Activated CD4-positive, alpha-beta T cell treated with anti-CD3 and anti-CD28 coated beads for 24 hours (primary cell): Measurements from ENCODE around the gene VRTN.
"Not testable (repeated sequence)": the region's sequence is repeated elsewhere in the genome, so short reads cannot be mapped to it uniquely, and the experiment has no call there.

ENCODE experiments used
- DNase-seq, 2 donors: peaks; one replicate each; pipeline ENCODE4 v3.0.0-alpha.2; 2020; ENCODE audit warnings: low read depth in 2 of 2

VRTN gene, protein sequence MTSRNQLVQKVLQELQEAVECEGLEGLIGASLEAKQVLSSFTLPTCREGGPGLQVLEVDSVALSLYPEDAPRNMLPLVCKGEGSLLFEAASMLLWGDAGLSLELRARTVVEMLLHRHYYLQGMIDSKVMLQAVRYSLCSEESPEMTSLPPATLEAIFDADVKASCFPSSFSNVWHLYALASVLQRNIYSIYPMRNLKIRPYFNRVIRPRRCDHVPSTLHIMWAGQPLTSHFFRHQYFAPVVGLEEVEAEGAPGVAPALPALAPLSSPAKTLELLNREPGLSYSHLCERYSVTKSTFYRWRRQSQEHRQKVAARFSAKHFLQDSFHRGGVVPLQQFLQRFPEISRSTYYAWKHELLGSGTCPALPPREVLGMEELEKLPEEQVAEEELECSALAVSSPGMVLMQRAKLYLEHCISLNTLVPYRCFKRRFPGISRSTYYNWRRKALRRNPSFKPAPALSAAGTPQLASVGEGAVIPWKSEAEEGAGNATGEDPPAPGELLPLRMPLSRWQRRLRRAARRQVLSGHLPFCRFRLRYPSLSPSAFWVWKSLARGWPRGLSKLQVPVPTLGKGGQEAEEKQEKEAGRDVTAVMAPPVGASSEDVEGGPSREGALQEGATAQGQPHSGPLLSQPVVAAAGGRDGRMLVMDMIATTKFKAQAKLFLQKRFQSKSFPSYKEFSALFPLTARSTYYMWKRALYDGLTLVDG

DNA sequence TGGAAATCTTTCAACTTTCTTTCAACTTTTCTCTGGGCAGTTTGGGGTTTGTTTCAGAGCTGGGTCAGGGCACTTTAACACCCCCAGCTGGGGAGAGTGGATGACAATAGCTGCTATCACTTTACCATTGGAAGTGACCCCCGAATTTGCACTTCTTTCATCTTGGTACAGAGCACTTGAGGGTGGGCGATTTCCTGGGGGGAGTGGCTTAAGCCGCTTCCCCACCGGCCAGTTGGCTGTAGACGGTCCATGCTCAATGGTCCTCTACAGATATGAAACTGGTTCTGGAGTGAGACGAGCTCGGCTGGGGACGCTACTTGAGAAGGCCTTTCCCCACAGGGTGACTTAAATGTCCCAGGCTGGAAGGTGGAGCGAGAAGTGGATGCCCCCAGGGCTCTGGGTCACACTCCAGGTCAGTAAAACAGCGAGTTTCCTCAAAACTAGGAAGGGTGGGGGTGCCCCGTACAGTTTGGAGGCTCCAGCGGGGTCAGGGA, at the start of gene VRTN:
Gene VRTN (plus strand): TSS at position 231 of the 494 bp plus-strand sequence. CDS start 8,313 bp downstream, outside the sequence.
- no peak for DNase-seq

DNA sequence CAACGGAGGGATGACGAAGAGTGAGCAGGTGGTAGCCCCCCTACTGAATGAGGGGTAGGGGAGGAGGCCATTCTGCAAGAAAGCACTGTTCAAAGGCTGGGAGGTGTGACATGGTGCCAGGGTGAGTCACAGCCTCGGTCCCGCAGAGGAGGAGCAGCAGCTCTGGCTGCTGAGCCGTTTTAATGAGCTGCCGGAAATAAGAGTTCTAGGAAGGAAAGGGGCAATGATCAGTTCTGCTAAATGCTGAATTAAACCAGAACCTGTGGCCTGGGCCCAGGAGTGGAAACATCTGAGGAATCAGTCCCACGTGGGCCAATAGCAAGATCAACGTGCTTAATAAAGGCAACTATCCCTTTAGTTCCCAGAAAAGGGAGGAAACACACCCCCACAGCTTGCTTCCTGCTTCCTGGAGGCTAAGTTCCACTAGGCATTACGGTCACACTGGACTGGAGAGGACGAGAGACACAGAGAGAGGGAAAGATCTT, 49.2 kb upstream of the VRTN start:
- no peak for DNase-seq

DNA sequence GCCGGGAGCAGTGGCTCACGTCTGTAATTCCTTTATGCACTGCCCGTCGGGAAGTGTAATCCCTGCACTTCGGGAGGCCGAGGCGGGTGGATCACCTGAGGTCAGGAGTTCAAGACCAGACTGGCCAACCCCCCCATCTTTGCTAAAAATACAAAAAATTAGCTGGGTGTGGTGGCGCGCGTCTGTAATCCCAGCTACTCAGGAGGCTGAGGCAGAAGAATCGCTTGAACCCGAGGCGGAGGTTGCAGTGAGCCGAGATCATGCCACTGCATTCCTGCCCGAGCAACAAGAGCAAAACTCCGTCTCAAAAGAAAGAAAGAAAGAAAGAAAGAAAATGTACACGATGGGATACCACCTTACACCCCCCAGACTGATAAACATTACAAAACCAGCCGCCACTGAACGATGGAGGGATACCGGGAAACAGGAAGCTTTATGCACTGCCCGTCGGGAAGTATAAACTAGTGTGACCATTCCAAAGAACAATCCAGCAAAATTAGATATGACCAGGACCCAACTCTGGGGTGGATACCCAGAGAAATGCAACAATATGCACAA, 46.6 kb upstream of the VRTN start:
- DNase-seq, result no peak

DNA sequence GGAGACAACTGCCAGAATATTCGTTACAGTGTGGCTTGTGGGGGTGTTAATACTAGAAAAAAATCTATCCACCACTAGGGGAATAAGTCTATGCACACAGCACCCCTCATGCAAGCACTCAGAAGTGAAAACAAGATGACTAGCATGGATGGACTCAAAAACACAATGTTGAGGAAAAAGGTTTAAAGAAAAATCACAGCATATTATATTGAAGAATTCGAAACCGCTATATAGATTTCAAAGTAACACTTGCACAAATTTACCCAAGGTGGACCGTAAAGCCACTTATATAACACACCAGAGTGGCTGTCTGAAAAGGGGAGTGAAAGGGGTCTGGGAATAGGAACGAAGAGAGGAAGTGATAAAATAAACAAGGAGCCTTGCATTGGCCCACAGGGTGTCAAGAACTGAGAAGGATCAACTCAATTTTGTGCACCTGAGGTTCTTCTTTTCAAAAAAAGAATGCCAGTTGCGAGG, 46.1 kb upstream of the VRTN start:
- no peak for DNase-seq

DNA sequence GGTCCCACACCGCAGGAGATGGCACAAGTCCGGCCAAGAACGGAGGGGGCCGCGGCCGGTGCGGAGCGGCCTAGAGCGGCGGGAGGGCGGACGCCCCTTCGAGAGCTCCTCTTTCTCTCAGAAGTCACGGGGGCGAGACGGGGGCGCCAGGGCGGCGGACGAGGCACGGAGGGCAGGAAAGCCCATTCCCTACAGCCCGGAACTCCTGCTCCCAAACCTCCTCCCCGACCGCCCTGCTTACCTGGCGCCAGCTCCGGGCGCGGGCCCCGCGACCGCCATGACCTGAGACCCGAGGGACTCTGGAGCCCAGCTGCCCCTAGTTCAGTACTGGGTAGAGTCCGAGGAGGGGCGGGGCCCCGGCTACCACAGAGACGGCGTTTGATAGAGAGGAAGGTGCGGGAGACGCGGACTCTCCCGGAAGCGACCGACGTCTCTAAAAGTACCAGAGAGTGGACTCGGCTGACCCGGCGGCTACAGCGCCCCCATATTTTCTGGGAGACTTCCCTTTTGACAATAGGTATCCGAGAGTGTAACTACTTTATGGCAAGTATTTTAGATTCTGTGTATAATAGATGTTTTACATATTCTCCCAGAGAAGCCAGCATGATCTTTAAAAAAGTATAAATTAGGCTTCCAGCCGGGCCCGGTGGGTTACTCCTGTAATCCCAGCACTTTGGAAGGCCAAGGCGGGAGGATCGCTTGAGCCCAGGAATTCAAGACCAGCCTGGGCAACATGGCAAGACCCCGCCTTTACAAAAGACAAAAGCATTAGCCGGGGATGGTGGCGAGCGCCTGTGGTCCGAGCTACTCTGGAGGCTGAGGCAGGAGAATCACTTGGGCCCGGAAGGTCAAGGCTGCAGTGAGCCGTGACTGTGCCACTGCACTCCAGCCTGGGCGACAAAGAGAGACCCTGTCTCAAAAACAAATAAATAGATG, 45.4 kb upstream of the VRTN start, which contains the start of gene ABCD4:
Gene ABCD4 (minus strand): TSS at position 301 of the 936 bp plus-strand sequence. CDS start 22 bp downstream, at position 279.
- peak; percentile 80 to 82 for DNase-seq

- no peak for DNase-seq
Observed at GRCh38 chr14:74308695-74309094, 39.6 kb upstream of the VRTN start.

- DNase-seq, result no peak
Observed at GRCh38 chr14:74309125-74310022, 38.9 kb upstream of the VRTN start.

- DNase-seq, result no peak
Observed at GRCh38 chr14:74312161-74312560, 36.1 kb upstream of the VRTN start.

DNA sequence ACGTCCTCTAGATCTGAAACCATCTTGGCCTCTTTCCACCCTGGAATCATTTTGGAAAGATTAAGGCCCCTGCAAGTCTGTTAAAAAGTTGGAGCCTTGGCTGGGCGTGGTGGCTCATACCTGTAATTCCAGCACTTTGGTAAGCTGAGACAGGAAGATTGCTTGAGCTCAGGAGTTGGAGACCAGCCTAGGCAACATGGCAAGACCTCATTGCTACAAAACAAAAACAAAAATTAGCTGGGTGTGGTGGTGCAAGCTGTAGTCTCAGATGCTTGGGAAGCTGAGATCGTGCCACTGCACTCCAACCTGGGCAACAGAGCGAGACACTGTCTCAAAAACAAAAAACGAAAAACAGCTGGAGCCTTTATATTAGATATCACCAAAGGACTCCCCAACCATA, 34.7 kb upstream of the VRTN start:
- no peak for DNase-seq

GRCh38 chr14:74314576-74314975, 33.7 kb upstream of the VRTN start:
- DNase-seq, result no peak

- DNase-seq, result no peak
Observed at GRCh38 chr14:74324931-74325361, 23.3 kb upstream of the VRTN start.

GRCh38 chr14:74325446-74325845, 22.8 kb upstream of the VRTN start:
- DNase-seq, result no peak

GRCh38 chr14:74326369-74327152, 21.7 kb upstream of the VRTN start:
- no peak for DNase-seq

DNA sequence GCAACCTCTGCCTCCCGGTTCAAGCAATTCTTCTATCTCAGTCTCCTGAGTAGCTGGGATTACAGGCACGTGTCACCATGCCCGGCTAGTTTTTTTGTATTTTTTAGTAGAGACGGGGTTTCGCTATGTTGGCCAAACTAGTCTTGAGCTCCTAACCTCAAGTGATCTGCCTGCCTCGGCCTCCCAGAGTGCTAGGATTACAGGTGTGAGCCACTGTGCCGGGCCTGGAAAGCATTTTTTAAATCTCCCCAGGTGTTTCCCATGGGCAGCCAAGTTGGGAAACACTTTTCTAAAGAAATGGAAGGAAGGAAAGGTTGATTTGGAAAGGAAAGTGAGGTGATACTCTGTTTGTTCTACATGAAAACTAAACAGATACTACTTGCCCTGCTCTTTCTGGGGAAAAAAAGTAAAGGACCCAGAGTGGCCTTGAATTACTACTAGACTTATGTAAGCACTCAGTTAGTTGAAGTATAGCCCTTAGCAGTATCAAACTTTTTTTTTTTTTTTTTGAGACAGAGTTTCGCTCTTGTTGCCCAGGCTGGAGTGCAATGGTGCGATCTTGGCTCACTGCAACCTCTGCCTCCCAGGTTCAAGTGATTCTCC, 18.2 kb upstream of the VRTN start:
- DNase-seq, result not testable (repeated sequence)

DNA sequence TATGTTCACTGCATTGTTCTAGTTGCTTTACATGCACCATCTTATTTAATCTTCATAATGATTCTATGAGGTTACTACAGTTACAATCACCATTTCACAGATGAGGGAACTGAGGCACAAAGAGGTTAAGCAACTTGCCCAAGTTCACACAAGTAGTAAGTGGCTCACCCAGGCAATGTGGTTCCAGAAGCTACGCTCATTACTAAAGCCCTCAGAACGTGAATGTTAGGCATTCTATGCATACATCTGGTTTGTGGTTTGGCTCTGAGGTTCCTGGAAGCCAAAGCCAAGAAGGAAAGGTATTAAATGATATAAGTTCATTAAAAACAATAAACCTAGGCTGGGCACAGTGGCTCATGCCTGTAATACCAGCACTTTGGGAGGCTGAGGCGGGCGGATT, 14.4 kb upstream of the VRTN start:
- DNase-seq, result no peak

DNA sequence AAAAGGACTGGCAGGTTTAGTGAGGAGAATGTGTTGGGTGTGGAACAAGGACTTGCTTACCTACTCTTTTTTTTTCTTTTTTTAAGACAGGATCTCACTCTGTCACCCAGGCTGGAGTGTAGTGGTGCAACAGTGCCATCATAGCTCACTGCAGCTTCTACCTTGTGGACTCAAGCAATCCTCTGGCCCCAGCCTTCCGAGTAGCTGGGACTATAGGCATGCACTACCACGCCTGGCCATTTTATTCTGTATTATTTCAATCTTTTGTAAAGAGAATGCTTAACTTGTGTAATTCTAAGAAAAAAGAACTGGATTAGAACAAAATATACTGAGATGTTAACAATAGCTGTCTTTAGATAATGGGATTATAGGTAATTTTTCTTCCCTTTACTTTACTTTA, 1.9 kb upstream of the VRTN start:
- DNase-seq, result no peak

GRCh38 chr14:74347097-74347794, 1.0 kb upstream of the VRTN start:
- no peak for DNase-seq

DNA sequence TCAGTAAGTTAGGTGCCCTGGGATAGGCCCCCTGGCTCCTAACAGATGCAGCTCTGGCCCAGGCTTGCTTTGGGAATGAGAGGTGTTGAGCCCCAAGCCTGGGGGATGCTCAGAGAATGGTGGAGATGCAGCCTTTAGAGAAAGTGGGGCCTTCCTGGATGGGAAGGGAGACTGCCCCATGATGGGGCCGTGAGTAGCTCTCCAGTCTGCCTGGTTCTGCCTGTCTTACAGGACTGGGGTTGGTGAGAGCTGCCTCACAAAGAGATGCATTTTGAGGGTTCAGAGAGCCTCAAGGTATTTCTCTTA, 523 bp upstream of the VRTN start:
- DNase-seq, result no peak
